Testis (tissue), 2 donors: ENCODE data around the gene TNFSF8.

Source experiments
- CTCF ChIP-seq, 3 experiments: fragments of 450-650 bp in 2 of 3; fragments of 200-600 bp in 1 of 3; sonication (generic) in 1 of 3; IDR thresholded peaks; one replicate each; pipeline ENCODE4 v1.5.1; 2016 to 2019; ENCODE audit warnings: antibody characterized with exemption in 3 of 3, mild to moderate bottlenecking in 2 of 3, moderate library complexity in 1 of 3
- POLR2A ChIP-seq: fragments of 450-650 bp; IDR thresholded peaks from one replicate; pipeline ENCODE4 v1.6.1; 2017; ENCODE audit warnings: antibody characterized with exemption, mild to moderate bottlenecking, moderate library complexity

DNA sequence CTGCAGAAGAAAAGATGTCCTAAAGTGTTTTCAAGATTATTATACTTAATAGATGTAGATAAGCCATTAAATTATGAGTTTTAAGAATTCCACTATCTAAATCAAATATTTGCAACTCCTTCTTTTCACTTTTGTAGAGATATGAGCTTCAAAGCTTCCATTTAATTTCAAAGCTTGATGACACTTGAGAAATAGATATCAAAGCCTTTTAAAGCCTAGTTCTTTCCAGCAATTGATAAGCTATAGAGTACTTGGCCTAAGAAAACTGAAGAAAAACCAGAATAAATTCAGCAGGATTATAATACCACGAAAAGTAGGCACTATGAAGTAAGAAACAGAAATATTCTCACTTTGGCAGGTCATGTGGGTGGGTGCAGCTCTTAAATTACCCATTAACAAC lies 1.7 kb downstream of the TNFSF8 start:
- TF ChIP-seq CTCF (IDR thresholded peaks at IDR 0.05), result no peak
- no peak for TF ChIP-seq POLR2A
